Rectal smooth muscle tissue (tissue), 1 donor: Measurements from ENCODE around the gene SNED1.

ENCODE experiments used
- H3K27ac ChIP-seq: one replicate; pipeline ENCODE4 v1.7.0; 2013; ENCODE audit warnings: low read depth, low read length, inconsistent platforms
- H3K27me3 ChIP-seq: one replicate; pipeline ENCODE4 v1.7.0; 2013; ENCODE audit warnings: low read length; ENCODE audit not compliant: control insufficient read depth, insufficient read depth
- H3K36me3 ChIP-seq: one replicate; pipeline ENCODE4 v1.7.0; 2013; ENCODE audit warnings: low read length; ENCODE audit not compliant: control insufficient read depth, insufficient read depth
- H3K4me1 ChIP-seq: one replicate; pipeline ENCODE4 v1.7.0; 2013; ENCODE audit warnings: low read length; ENCODE audit not compliant: control insufficient read depth, insufficient read depth
- H3K4me3 ChIP-seq: one replicate; pipeline ENCODE4 v1.7.0; 2013; ENCODE audit warnings: low read length
- H3K9ac ChIP-seq: one replicate; pipeline ENCODE4 v1.7.0; 2013; ENCODE audit warnings: low read length

SNED1 gene

DNA sequence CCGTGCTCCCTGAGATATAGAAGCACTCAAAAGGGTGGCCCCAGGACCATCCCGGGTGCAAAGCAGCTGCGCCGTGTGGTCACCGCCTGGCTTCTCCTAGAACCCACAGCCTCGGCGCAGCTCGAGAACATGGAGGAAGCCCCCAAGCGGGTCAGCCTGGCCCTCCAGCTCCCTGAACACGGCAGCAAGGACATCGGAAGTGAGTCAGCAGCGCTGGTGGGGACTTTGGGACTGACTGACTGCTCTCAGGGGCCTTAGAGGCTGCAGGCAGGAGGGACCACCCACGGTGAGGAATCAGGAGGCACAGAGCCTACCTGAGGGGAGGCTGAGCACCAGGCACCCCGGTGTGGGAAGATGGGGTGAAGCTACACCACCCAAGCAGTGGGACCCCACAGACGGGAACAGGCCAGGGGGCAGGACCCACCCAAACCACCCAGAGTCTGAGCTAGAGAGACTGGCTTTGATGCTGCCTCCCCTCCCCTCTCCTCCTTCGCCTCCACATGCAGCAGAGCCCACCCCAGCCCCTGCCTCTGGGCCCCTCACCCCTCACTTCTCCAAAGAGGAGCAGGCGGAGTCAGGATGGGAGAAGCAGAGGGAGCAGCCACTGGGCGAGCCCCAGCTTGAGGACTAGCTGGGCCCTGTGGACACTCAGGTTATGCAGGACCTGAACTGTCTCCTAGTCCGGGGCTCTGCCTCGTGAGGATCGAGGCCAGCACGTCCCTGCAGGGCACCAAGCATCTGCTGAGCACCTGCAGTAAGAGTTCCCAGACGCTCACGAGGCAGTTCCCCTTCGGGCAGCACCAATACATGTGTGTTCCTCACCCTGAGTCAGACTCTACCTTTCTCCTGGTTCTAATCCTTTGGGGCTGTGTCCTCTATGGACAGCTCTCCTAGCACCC, 75.0 kb downstream of the SNED1 start:
- no peak overlapping the region for H3K4me3 ChIP-seq
- H3K27ac ChIP-seq: no peak overlapping the region
- H3K36me3 ChIP-seq: no peaks in the 10 kb centered on the region
- no peaks in the 10 kb centered on the region for H3K27me3 ChIP-seq
- no peaks in the 10 kb centered on the region for H3K4me1 ChIP-seq
- H3K9ac ChIP-seq: no peak overlapping the region

DNA sequence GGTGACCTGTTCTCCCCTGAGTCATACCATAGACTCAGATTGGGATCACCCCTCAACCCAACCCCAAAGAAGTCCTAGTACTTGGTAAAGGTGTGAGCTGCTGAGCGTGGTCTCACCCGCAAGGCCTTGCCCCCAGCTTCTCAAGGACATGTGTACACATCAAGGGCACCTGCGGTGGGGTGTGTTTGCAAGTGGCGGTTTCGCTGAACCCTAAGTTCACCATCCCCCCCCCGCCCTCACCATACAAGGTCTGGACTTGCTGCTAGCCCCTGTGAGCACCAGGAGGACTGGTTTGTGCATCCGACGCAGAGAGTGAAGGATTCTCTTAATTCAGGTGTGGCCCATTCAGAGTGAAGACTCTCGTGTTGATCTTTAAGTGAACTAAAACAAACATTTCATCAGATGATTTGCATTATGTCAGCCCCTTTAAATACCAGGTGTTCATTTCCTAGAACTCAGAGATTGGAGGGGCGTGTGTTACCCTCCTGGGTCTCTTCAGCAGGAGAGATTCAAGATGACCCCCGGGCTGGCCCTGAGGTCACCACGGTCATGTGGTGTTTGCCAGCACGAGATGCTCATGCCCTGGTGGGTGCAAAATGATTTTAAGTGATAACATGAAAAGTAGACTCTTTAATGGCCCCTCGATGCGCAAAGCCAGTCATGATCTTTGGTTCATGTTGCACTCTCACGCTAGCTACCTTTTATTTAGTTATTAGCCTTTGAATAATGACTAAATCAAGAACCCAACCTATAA, 75.8 kb downstream of the SNED1 start:
- H3K27ac ChIP-seq: no peak overlapping the region
- H3K36me3 ChIP-seq: no peaks in the 10 kb centered on the region
- no peak overlapping the region for H3K9ac ChIP-seq
- no peak overlapping the region for H3K4me3 ChIP-seq
- H3K4me1 ChIP-seq: no peaks in the 10 kb centered on the region
- H3K27me3 ChIP-seq: no peaks in the 10 kb centered on the region

DNA sequence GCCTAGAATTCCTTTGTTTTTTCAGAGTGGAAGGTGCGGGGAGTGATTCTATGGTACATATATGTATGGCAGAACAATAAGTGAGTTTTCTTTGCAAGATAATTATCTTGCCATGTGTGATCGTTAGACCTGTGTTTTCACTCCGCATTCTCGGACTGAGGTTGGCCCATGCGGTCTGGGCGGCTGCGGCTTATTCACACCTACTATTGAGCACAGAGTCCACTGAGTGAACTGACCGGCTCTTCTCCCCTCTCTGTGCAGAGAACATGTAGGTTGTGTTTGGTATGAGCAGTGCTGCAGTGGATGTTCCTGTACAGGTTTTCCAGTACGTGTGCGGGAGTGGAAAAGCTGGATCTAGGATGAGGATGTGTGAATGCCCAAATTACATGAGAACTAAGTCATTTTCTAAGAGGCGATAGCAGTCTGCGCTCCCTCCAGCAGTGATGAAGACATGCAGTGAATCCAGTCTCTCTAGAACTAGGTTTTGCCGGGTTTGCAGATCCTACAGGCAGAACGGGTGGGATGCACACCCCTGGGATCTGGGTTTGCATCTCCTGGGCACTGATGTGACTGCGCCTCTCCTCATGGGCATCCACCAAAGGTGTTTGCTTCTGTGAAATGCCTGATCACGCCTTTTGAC, 76.6 kb downstream of the SNED1 start:
- no peak overlapping the region for H3K27ac ChIP-seq
- H3K4me1 ChIP-seq: no peaks in the 10 kb centered on the region
- H3K36me3 ChIP-seq: no peaks in the 10 kb centered on the region
- no peak overlapping the region for H3K9ac ChIP-seq
- H3K27me3 ChIP-seq: no peaks in the 10 kb centered on the region
- H3K4me3 ChIP-seq: no peak overlapping the region

GRCh38 chr2:241080405-241081189, 82.2 kb downstream of the SNED1 start:
- Histone ChIP-seq H3K27ac (no peak overlapping the region), H3K4me3 (no peak overlapping the region), H3K9ac (no peak overlapping the region), H3K4me1 (no peaks in the 10 kb centered on the region), H3K27me3 (no peaks in the 10 kb centered on the region), H3K36me3 (no peaks in the 10 kb centered on the region)

- H3K27ac ChIP-seq: no peak overlapping the region
- no peak overlapping the region for H3K9ac ChIP-seq
Measured at GRCh38 chr2:241081190-241081642, 82.8 kb downstream of the SNED1 start.

GRCh38 chr2:241081643-241082340, 83.4 kb downstream of the SNED1 start:
- no peaks in the 10 kb centered on the region for H3K27me3 ChIP-seq
- H3K36me3 ChIP-seq: no peaks in the 10 kb centered on the region
- H3K4me1 ChIP-seq: no peaks in the 10 kb centered on the region
- H3K4me3 ChIP-seq: no peak overlapping the region
- H3K9ac ChIP-seq: no peak overlapping the region
- no peak overlapping the region for H3K27ac ChIP-seq

More at GRCh38 chr2:241081190-241081642, 82.8 kb downstream of the SNED1 start:
- Histone ChIP-seq H3K4me3 (no peak overlapping the region), H3K4me1 (no peaks in the 10 kb centered on the region), H3K36me3 (no peaks in the 10 kb centered on the region), H3K27me3 (no peaks in the 10 kb centered on the region)

GRCh38 chr2:241082341-241083090, 84.1 kb downstream of the SNED1 start:
- no peak overlapping the region for H3K4me3 ChIP-seq
- H3K9ac ChIP-seq: no peak overlapping the region
- H3K36me3 ChIP-seq: peaks cover 3% of the 10 kb centered on the region
- no peaks in the 10 kb centered on the region for H3K4me1 ChIP-seq
- H3K27me3 ChIP-seq: no peaks in the 10 kb centered on the region
- no peak overlapping the region for H3K27ac ChIP-seq

DNA sequence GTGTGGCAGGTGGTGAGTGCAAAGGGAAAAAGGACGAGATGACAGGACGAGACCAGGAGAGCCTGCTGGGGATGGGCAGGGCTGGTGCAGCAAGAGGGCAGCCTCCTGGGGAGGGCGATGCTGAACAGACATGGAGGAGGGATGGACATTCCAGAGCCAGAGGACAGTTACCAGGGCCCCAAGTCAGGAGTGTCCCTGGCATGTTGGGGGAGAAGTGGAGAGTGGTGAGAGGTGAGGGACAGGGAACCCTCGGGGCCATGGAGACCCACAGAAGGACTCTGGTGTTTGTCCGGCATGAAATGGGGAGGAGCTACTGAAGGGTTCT, 84.6 kb downstream of the SNED1 start:
- H3K27me3 ChIP-seq: no peaks in the 10 kb centered on the region
- H3K36me3 ChIP-seq: peaks cover 7% of the 10 kb centered on the region
- no peak overlapping the region for H3K4me3 ChIP-seq
- H3K4me1 ChIP-seq: no peaks in the 10 kb centered on the region
- H3K9ac ChIP-seq: no peak overlapping the region
- H3K27ac ChIP-seq: no peak overlapping the region

GRCh38 chr2:241084856-241085444, 86.5 kb downstream of the SNED1 start:
- Histone ChIP-seq H3K27ac (no peak overlapping the region), H3K36me3 (peaks cover 15% of the 10 kb centered on the region), H3K4me3 (no peak overlapping the region), H3K4me1 (no peaks in the 10 kb centered on the region), H3K9ac (no peak overlapping the region), H3K27me3 (no peaks in the 10 kb centered on the region)

GRCh38 chr2:241087420-241088268, 89.2 kb downstream of the SNED1 start:
- Histone ChIP-seq H3K36me3 (peaks cover 19% of the 10 kb centered on the region), H3K4me1 (no peaks in the 10 kb centered on the region), H3K9ac (no peak overlapping the region), H3K27me3 (no peaks in the 10 kb centered on the region), H3K4me3 (no peak overlapping the region), H3K27ac (no peak overlapping the region)
